K562 (cell line): ENCODE results near the gene ANP32B. TPM values are rescaled to one million over a fixed set of nuclear protein-coding genes. Genes with fewer than 3 reads are reported as not detected.

Experiments
- ATAC-seq: fragments of 200-7000 bp; cut with Tn5 transposase; 3 replicates; pipeline ENCODE4 v1.9.1; 2020; ENCODE audit warnings: moderate library complexity
- BruUV-seq: library from RNA; stranded (reverse); fragments of 400-500 nt; replicated peaks from 2 replicates; lab custom pipeline; 2021; lab: Mats Ljungman, UMichigan
- CTCF ChIA-PET: fragments of 300-600 bp; formaldehyde crosslinking; extraction: SDS; loops from one replicate; lab custom pipeline; 2021; ENCODE audit warnings: low intra/inter-chr PET ratio; lab: Yijun Ruan, JAX
- POLR2A ChIA-PET: fragments of 300-600, 350-650 bp; sonication (Branson Sonifier 250); formaldehyde crosslinking; extraction: SDS; loops from one replicate; lab custom pipeline; 2021; ENCODE audit warnings: antibody characterized with exemption, inconsistent platforms; lab: Yijun Ruan, JAX
- DNase-seq, 4 experiments: peaks; one replicate each; pipeline versions ENCODE4 v3.0.0 to v3.0.0-alpha.2; 2011 to 2018; ENCODE audit warnings: low spot score in 3 of 4, mixed read lengths in 3 of 4; ENCODE audit errors: extremely low read depth in 1 of 4
- FAIRE-seq: peaks from 2 replicates; lab custom pipeline; 2011; peaks lifted over from hg19 to GRCh38; lab: Jason Lieb, UNC
- H2AFZ ChIP-seq: 2 replicates; pipeline ENCODE4 v1.6.0; 2011; ENCODE audit warnings: low read depth, low read length, control low read depth, inconsistent platforms
- H3K27ac ChIP-seq: fragments of 200-600 bp; 3 replicates; pipeline ENCODE4 v1.8.0; 2011; ENCODE audit warnings: low read depth, mild to moderate bottlenecking, control low read depth, inconsistent platforms, low read length, moderate library complexity, mixed read lengths; ENCODE audit errors: extremely low read depth
- H3K27me3 ChIP-seq, 2 experiments: fragments of 300-600 bp in 1 of 2; 2 replicates in 1 of 2; 3 replicates in 1 of 2; pipeline versions ENCODE4 v1.6.0 to v1.8.0; 2011; ENCODE audit warnings: inconsistent platforms in 2 of 2, low read length in 2 of 2, mild to moderate bottlenecking in 1 of 2, mixed read lengths in 1 of 2, moderate library complexity in 1 of 2; ENCODE audit not compliant: control insufficient read depth in 2 of 2, insufficient read depth in 2 of 2
- H3K36me3 ChIP-seq: fragments of 300-600 bp; 3 replicates; pipeline ENCODE4 v1.8.0; 2011; ENCODE audit warnings: mild to moderate bottlenecking, low read length, inconsistent platforms; ENCODE audit not compliant: control insufficient read depth, insufficient read depth
- H3K4me1 ChIP-seq, 2 experiments: fragments of 200-600 bp in 1 of 2; replicated peaks in 1 of 2; 2 replicates in 1 of 2; 3 replicates in 1 of 2; pipeline versions ENCODE4 v1.5.1 to v1.8.0; 2011; ENCODE audit warnings: inconsistent platforms in 2 of 2, low read length in 2 of 2, mild to moderate bottlenecking in 1 of 2, mixed read lengths in 1 of 2, moderate library complexity in 1 of 2; ENCODE audit not compliant: control insufficient read depth in 2 of 2, insufficient read depth in 2 of 2
- H3K4me2 ChIP-seq: 2 replicates; pipeline ENCODE4 v1.6.1; 2011; ENCODE audit warnings: low read length, control low read depth, inconsistent platforms, mixed read lengths; ENCODE audit not compliant: insufficient read depth
- H3K4me3 ChIP-seq: fragments of 200-600 bp; sonication (generic), shearing (Covaris generic); 2 replicates; pipeline ENCODE4 v1.5.1; 2016; ENCODE audit warnings: control low read depth, inconsistent platforms
- H3K79me2 ChIP-seq: fragments of 200-600 bp; 3 replicates; pipeline ENCODE4 v1.8.0; 2011; ENCODE audit warnings: low read length, inconsistent platforms; ENCODE audit not compliant: control insufficient read depth, insufficient read depth
- H3K9ac ChIP-seq, 2 experiments: 2 replicates each; pipeline versions ENCODE4 v1.6.0 to v1.6.1; 2011; ENCODE audit warnings: low read depth in 2 of 2, low read length in 2 of 2, control low read depth in 1 of 2, inconsistent platforms in 1 of 2, mild to moderate bottlenecking in 1 of 2, mixed read lengths in 1 of 2; ENCODE audit not compliant: insufficient read depth in 1 of 2
- H3K9me1 ChIP-seq: one replicate; pipeline ENCODE4 v1.6.0; 2011; ENCODE audit warnings: inconsistent platforms, mild to moderate bottlenecking, low read length, moderate library complexity; ENCODE audit not compliant: control insufficient read depth, insufficient read depth
- H3K9me3 ChIP-seq: replicated peaks from 2 replicates; pipeline ENCODE4 v1.5.1; 2011; ENCODE audit warnings: low read depth, low read length, inconsistent platforms; ENCODE audit not compliant: control insufficient read depth, insufficient read depth
- H4K20me1 ChIP-seq: replicated peaks from 2 replicates; pipeline ENCODE4 v1.6.1; 2011; ENCODE audit warnings: low read length, inconsistent platforms, mixed read lengths; ENCODE audit not compliant: control insufficient read depth, insufficient read depth
- MEIS2 ChIP-seq: fragments of 450-650 bp; IDR thresholded peaks from 2 replicates; pipeline ENCODE4 v1.6.1; 2014; ENCODE audit warnings: mild to moderate bottlenecking; ENCODE audit not compliant: partially characterized antibody
- MXD1 ChIP-seq: fragments of 250-450 bp; sonication (Bioruptor Pico); IDR thresholded peaks from 2 replicates; pipeline ENCODE4 v1.8.0; 2021; ENCODE audit warnings: borderline replicate concordance, mild to moderate bottlenecking, moderate library complexity; ENCODE audit not compliant: poor library complexity, severe bottlenecking
- POLR2AphosphoS5 ChIP-seq: IDR thresholded peaks from 2 replicates; pipeline ENCODE4 v1.6.1; 2011; ENCODE audit warnings: mild to moderate bottlenecking, low read depth, low read length, moderate library complexity; ENCODE audit not compliant: control insufficient read depth, insufficient read depth
- SAFB2 ChIP-seq: fragments of 200-400 bp; formaldehyde crosslinking; IDR thresholded peaks from 2 replicates; pipeline ENCODE4 v1.6.1; 2018; ENCODE audit warnings: borderline replicate concordance, low read length, low read depth, moderate library complexity; ENCODE audit not compliant: severe bottlenecking
- SPI1 ChIP-seq: IDR thresholded peaks from 2 replicates; pipeline ENCODE4 v1.6.1; 2011; ENCODE audit warnings: low read depth, low read length, control low read depth, borderline replicate concordance
- XRCC4 ChIP-seq: IDR thresholded peaks from one replicate; pipeline ENCODE4 v1.6.1; 2011; ENCODE audit not compliant: insufficient read depth, insufficient read length; ENCODE audit errors: extremely low read depth
- ZNF165 ChIP-seq: fragments of 250-450 bp; sonication (Bioruptor Pico); IDR thresholded peaks from 2 replicates; pipeline ENCODE4 v1.4.0; 2020; ENCODE audit warnings: borderline replicate concordance
- ZNF778 ChIP-seq: fragments of 450-650 bp; formaldehyde crosslinking; IDR thresholded peaks from 2 replicates; pipeline ENCODE4 v1.4.0; 2020; ENCODE audit warnings: mild to moderate bottlenecking, moderate library complexity
- WGBS: fragments of 100-300 bp; shearing (Covaris generic); methylation state at CpG from one replicate; pipeline ENCODE4 v1.1.6; 2016; ENCODE audit warnings: low coverage, mixed read lengths; ENCODE audit not compliant: insufficient coverage; ENCODE audit errors: missing lambda C conversion rate; 5-methylcytosine and 5-hydroxymethylcytosine counted together
- in situ Hi-C: fragments of 300-500 bp; cut with MboI; formaldehyde crosslinking; loops from 4 replicates; pipeline ENCODE4 v1.15.0; 2018; ENCODE audit warnings: inconsistent platforms, mixed read lengths
- intact Hi-C: fragments of 100-400 bp; cut with micrococcal nuclease; formaldehyde crosslinking; loops from 2 replicates; pipeline ENCODE4 v1.14.2; 2022
- polyA plus RNA-seq, 8 experiments: library from polyadenylated mRNA; depleted of rRNA in 4 of 8; stranded (reverse) in 5 of 8; unstranded in 3 of 8; fragments of >200 nt; fragmentation: Nextera tagmentation in 2 of 8; fragmentation: Illumina TruSeq in 1 of 8; extraction: Ambion mirVana in 2 of 8; extraction: Trizol in 1 of 8; gene quantifications; 2 replicates each; pipeline versions ENCODE4 v1.2.1 to v1.2.3, GENCODE V29; 2011 to 2014; ENCODE audit warnings: inconsistent platforms in 1 of 8, missing spikeins in 1 of 8
- total RNA-seq, 7 experiments: library from RNA; depleted of rRNA in 6 of 7; stranded (reverse); fragments of >200 nt in 6 of 7; fragmentation: Illumina TruSeq in 2 of 7; extraction: Trizol in 2 of 7; gene quantifications; 2 replicates each; pipeline versions ENCODE4 v1.2.1 to v1.2.3, GENCODE V29; 2011 to 2021; ENCODE audit warnings: low replicate concordance in 1 of 7
- TF ChIP-seq, protein P1 (sequence below): fragments of 200-800 bp; sonication (Bioruptor generic); IDR thresholded peaks from 2 replicates; pipeline ENCODE4 v1.6.1; 2016; ENCODE audit warnings: missing genetic modification characterization, missing compliant biosample characterization
- TF ChIP-seq, protein P2 (sequence below): fragments of 250-450 bp; sonication (Bioruptor Pico); IDR thresholded peaks from 2 replicates; pipeline ENCODE4 v1.8.0; 2021; ENCODE audit warnings: moderate library complexity, mild to moderate bottlenecking, inconsistent platforms

The ANP32B gene
- total and polyA plus RNA-seq, 9 of the 15 experiments (the other 6 are each of a cell fraction or from before 2014, with no cell fraction given), result 68.9 to 815 (median 141) TPM

- TF ChIP-seq SAFB2 (no peak), MEIS2 (no peak)
These were observed 35.2 kb downstream of the ANP32B start (continued) for GRCh38 chr9:98018347-98018746.

GRCh38 chr9:98019098-98019497, 36.0 kb downstream of the ANP32B start:
- Histone ChIP-seq H3K27me3 (no peaks in the 10 kb centered on the region), H3K9ac (no peak overlapping the region), H3K79me2 (no peaks in the 10 kb centered on the region), H3K4me1 (no peaks in the 10 kb centered on the region; a peak in 1 of 5 replicates), H4K20me1 (peaks cover 4% of the 10 kb centered on the region; the same call in 1 of the 2 replicates), H3K4me3 (no peak overlapping the region), H3K4me2 (no peak overlapping the region), H2AFZ (no peak overlapping the region), H3K9me1 (no peaks in the 10 kb centered on the region), H3K36me3 (peaks cover 69% of the 10 kb centered on the region), H3K9me3 (no peaks in the 10 kb centered on the region), H3K27ac (no peak overlapping the region)
- intact Hi-C loops (no loop called here), in situ Hi-C loops (no loop called here)
- TF ChIP-seq XRCC4, result no peak
- TF ChIP-seq ZNF165 (CRISPR knock-in tag), result no peak
- 0 out of 2 replicates have a peak, but pooled peaks have one; percentile 4 for TF ChIP-seq SPI1
- no peak for TF ChIP-seq ZNF778
- TF ChIP-seq, protein P1, sequence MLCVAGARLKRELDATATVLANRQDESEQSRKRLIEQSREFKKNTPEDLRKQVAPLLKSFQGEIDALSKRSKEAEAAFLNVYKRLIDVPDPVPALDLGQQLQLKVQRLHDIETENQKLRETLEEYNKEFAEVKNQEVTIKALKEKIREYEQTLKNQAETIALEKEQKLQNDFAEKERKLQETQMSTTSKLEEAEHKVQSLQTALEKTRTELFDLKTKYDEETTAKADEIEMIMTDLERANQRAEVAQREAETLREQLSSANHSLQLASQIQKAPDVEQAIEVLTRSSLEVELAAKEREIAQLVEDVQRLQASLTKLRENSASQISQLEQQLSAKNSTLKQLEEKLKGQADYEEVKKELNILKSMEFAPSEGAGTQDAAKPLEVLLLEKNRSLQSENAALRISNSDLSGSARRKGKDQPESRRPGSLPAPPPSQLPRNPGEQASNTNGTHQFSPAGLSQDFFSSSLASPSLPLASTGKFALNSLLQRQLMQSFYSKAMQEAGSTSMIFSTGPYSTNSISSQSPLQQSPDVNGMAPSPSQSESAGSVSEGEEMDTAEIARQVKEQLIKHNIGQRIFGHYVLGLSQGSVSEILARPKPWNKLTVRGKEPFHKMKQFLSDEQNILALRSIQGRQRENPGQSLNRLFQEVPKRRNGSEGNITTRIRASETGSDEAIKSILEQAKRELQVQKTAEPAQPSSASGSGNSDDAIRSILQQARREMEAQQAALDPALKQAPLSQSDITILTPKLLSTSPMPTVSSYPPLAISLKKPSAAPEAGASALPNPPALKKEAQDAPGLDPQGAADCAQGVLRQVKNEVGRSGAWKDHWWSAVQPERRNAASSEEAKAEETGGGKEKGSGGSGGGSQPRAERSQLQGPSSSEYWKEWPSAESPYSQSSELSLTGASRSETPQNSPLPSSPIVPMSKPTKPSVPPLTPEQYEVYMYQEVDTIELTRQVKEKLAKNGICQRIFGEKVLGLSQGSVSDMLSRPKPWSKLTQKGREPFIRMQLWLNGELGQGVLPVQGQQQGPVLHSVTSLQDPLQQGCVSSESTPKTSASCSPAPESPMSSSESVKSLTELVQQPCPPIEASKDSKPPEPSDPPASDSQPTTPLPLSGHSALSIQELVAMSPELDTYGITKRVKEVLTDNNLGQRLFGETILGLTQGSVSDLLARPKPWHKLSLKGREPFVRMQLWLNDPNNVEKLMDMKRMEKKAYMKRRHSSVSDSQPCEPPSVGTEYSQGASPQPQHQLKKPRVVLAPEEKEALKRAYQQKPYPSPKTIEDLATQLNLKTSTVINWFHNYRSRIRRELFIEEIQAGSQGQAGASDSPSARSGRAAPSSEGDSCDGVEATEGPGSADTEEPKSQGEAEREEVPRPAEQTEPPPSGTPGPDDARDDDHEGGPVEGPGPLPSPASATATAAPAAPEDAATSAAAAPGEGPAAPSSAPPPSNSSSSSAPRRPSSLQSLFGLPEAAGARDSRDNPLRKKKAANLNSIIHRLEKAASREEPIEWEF, result no peak
- TF ChIP-seq, protein P2, sequence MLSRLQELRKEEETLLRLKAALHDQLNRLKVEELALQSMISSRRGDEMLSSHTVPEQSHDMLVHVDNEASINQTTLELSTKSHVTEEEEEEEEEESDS (CRISPR knock-in tag), result no peak
- TF ChIP-seq POLR2AphosphoS5, result peak; percentile 15; the same call in 1 of the 2 replicates
- no peak for TF ChIP-seq MXD1 (CRISPR knock-in tag)
- DNase-seq (no peak), FAIRE-seq (no peak), ATAC-seq (peak; percentile 7)
- ChIA-PET POLR2A (interaction anchor here (0.6 to 2.6 kb wide), 8 partner anchors 11 to 97 kb away, joined by 3 to 12 read pairs (median 4); partner anchors contain the start of gene TRMO), CTCF (no interaction called here)
- no TSS peak for BruUV-seq
- WGBS, result 53% methylated on average over 4 of the region's 4 CpGs
